Ascending aorta (tissue), 2 donors: ENCODE measurements around the gene SFSWAP. TPM values are rescaled to one million over a fixed set of nuclear protein-coding genes. Genes with fewer than 3 reads are reported as not detected.

ENCODE experiments used
- DNase-seq, 2 donors: peaks; one replicate each; pipeline ENCODE4 v3.0.0-alpha.2; 2019; ENCODE audit warnings: low spot score in 2 of 2
- H3K27ac ChIP-seq, 2 donors: fragments of 200-600 bp; sonication (generic); one replicate each; pipeline ENCODE4 v1.5.1; 2016 to 2017; ENCODE audit warnings: mild to moderate bottlenecking in 1 of 2
- H3K27me3 ChIP-seq: fragments of 200-600 bp; sonication (generic); one replicate; pipeline ENCODE4 v1.5.1; 2017
- H3K36me3 ChIP-seq, 2 donors: fragments of 200-600 bp; sonication (generic); one replicate each; pipeline ENCODE4 v1.5.1; 2016
- H3K4me1 ChIP-seq, 2 donors: fragments of 200-600 bp; sonication (generic); one replicate each; pipeline ENCODE4 v1.5.1; 2016 to 2017; ENCODE audit warnings: mild to moderate bottlenecking in 1 of 2
- H3K4me3 ChIP-seq, 2 donors: fragments of 200-600 bp; sonication (generic); one replicate each; pipeline ENCODE4 v1.5.1; 2016 to 2017; ENCODE audit warnings: mild to moderate bottlenecking in 1 of 2
- H3K9me3 ChIP-seq, 2 donors: fragments of 200-600 bp; sonication (generic); one replicate each; pipeline ENCODE4 v1.5.1; 2016
- intact Hi-C: fragments of 100-400 bp; cut with DNase I; formaldehyde crosslinking; loops from one replicate; pipeline ENCODE4 v1.15.1; 2023
- total RNA-seq: library from RNA; depleted of rRNA; stranded (reverse); fragments of >200 nt; gene quantifications from one replicate; pipeline ENCODE4 v1.1.0, GENCODE V29; 2016
- TF ChIP-seq, protein P1 (sequence below), 3 experiments: fragments of 200-600 bp in 2 of 3; fragments of 450-650 bp in 1 of 3; sonication (generic) in 2 of 3; IDR thresholded peaks; one replicate each; pipeline ENCODE4 v1.5.1; 2016 to 2019; ENCODE audit warnings: antibody characterized with exemption in 3 of 3, mild to moderate bottlenecking in 1 of 3, moderate library complexity in 1 of 3

SFSWAP gene
- total RNA-seq, 1 donor from 2014 or later: 15.8 TPM

DNA sequence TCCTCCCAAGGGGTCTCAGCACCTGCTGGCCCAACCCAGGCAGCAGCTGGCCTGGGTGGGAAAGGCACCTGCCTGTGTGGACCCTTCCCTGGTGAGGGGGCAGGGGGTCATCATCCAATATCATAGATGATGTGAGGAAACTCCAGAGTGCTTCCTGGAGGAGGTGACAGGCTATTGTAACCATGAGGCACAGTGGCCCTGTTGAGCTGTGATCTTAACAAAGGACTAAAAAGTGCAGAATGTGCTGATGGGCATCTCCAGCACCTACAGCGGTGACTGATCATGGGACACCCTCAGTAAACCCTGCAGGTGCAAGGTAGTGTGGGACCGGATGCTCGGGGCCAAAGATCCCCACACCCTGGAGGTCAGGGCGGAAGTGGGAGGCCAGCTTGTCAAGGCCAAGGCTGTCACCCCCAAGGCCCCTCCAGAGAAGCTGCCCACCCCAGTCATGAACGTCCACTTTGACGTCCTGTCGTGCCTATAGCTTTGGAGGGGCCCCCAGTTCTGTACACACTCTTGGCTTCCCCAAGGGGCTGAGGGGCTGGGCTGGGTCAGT, 124.8 kb downstream of the SFSWAP start:
- Histone ChIP-seq H3K4me1 (peaks cover 2 to 4% of the 10 kb centered on the region in 2 donors), H3K9me3 (no peaks in the 10 kb centered on the region), H3K36me3 (no peaks in the 10 kb centered on the region), H3K4me3 (no peak overlapping the region), H3K27me3 (peaks cover 15% of the 10 kb centered on the region), H3K27ac (no peak overlapping the region)
- intact Hi-C loops: no loop called here
- TF ChIP-seq, protein P1, sequence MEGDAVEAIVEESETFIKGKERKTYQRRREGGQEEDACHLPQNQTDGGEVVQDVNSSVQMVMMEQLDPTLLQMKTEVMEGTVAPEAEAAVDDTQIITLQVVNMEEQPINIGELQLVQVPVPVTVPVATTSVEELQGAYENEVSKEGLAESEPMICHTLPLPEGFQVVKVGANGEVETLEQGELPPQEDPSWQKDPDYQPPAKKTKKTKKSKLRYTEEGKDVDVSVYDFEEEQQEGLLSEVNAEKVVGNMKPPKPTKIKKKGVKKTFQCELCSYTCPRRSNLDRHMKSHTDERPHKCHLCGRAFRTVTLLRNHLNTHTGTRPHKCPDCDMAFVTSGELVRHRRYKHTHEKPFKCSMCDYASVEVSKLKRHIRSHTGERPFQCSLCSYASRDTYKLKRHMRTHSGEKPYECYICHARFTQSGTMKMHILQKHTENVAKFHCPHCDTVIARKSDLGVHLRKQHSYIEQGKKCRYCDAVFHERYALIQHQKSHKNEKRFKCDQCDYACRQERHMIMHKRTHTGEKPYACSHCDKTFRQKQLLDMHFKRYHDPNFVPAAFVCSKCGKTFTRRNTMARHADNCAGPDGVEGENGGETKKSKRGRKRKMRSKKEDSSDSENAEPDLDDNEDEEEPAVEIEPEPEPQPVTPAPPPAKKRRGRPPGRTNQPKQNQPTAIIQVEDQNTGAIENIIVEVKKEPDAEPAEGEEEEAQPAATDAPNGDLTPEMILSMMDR (IDR thresholded peaks at IDR 0.05): no peak
- no peak for DNase-seq

DNA sequence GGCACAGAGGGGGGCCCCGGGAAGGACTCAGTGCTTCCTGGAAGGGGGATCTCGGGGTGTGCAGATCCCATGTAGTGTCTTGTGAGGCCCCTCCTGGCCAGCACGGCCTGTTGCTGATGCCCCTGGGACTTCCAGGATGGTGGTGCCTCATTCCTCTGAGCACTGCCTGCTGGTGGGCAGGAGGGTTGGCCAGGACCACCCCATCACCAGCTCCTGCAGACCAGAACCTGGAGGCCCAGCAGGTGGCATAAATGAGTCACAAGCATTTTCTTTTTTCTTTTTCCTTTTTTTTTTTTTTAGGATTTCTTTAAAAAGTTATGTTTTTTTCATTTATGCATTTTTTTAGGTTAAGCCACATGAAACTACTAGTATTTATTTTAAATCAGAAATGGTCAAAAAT, 125.3 kb downstream of the SFSWAP start:
- intact Hi-C loops: no loop called here
- Histone ChIP-seq H3K36me3 (no peaks in the 10 kb centered on the region), H3K4me3 (no peak overlapping the region), H3K9me3 (no peaks in the 10 kb centered on the region), H3K27ac (no peak overlapping the region), H3K4me1 (no peaks in the 10 kb centered on the region), H3K27me3 (peaks cover 15% of the 10 kb centered on the region)
- DNase-seq: no peak
- TF ChIP-seq, protein P1 (IDR thresholded peaks at IDR 0.05): no peak

DNA sequence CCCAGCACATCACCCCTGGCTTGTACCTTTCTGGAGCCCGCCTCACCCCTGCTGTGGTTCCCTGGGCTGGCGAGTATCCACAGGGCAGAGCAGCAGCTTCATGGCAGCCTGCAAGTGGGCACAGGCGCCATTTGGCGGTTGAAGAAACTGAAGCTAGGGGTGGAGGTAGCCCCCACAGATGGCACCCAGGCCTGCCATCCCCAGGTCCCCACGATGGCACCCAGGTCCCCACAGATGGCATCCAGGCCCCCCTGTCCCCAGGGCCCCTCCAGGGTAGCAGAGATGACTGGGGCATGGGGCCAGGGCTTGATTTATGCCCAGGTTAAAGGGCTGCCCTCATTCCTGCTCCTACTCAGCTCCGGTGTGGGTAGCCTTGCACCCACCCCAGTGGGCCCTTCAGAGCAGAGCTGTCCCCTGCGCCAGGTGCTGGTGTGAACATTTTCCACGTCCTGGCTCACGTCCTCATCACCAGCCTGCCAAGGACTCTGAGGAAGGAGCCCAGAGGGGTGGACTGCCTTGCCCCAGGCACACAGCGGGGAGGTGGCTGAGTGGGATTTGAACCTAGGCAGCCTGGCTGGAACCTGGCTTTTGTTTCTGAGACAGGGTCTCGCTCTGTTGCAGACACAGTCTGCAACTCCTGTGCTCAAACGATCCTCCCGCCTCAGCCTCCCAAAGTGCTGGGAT, 126.0 kb downstream of the SFSWAP start:
- peaks cover 15% of the 10 kb centered on the region for H3K27me3 ChIP-seq
- H3K9me3 ChIP-seq: no peaks in the 10 kb centered on the region
- intact Hi-C loops: no loop called here
- TF ChIP-seq, protein P1 (IDR thresholded peaks at IDR 0.05): no peak
- DNase-seq: no peak
- H3K36me3 ChIP-seq: no peaks in the 10 kb centered on the region
- no peak overlapping the region for H3K27ac ChIP-seq
- no peaks in the 10 kb centered on the region for H3K4me1 ChIP-seq
- H3K4me3 ChIP-seq: no peak overlapping the region

DNA sequence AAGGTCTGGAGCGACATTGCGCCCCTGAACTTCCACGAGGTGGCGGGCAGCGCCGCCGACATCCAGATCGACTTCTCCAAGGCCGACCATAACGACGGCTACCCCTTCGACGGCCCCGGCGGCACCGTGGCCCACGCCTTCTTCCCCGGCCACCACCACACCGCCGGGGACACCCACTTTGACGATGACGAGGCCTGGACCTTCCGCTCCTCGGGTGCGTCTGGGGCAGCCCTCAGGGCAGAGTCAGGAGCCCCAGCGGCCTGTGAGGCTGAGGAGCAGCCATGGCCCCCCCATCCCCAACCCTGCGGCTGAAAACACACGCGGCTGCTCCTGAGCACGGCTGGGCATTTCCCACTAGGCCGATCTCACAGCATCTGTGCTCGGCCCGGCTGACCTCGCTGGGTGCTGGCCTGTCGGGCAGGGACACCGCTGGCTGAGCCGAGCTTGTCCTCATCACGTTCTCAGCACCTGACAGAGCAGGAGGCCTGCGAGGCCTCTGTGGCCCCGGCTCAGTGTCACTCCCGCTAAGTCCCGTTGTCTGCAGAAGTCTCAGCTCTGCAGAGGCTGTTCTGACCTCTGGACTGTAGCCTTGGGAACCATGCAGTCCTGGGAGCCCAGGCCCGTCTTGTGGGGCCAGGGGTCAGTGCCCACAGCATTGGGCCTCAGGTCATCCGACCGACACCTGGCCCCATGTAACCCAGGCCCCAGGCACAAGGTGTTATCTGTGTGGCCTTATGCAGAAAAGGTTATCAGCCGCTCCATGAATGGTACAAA, 129.9 kb downstream of the SFSWAP start:
- DNase-seq: no peak
- TF ChIP-seq, protein P1 (IDR thresholded peaks at IDR 0.05): no peak

DNA sequence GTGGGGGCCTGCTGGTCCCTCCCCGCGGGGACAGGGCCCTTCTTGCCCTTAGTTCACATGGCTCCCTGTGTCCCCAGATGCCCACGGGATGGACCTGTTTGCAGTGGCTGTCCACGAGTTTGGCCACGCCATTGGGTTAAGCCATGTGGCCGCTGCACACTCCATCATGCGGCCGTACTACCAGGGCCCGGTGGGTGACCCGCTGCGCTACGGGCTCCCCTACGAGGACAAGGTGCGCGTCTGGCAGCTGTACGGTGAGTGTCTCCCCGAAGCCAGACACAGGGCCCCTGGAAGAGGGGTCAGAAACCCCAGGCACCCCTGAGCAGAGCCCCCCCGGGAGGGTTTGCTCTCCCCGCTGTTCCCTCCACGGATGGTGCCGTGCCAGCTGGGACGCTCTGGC, 130.7 kb downstream of the SFSWAP start:
- Histone ChIP-seq H3K9me3 (no peaks in the 10 kb centered on the region), H3K4me1 (no peaks in the 10 kb centered on the region), H3K4me3 (no peak overlapping the region), H3K27ac (no peak overlapping the region), H3K27me3 (no peaks in the 10 kb centered on the region), H3K36me3 (no peaks in the 10 kb centered on the region)
- TF ChIP-seq, protein P1 (IDR thresholded peaks at IDR 0.05): no peak
- no peak for DNase-seq
- intact Hi-C loops: no loop called here

More for the DNA sequence above, 129.9 kb downstream of the SFSWAP start:
- Histone ChIP-seq H3K27me3 (no peaks in the 10 kb centered on the region), H3K4me3 (no peak overlapping the region), H3K36me3 (no peaks in the 10 kb centered on the region), H3K27ac (no peak overlapping the region), H3K9me3 (no peaks in the 10 kb centered on the region), H3K4me1 (no peaks in the 10 kb centered on the region)
- intact Hi-C loops: no loop called here
